MG63 (cell line): Measurements from ENCODE around the gene RARRES1. TPM values are rescaled to one million over a fixed set of nuclear protein-coding genes. Genes with fewer than 3 reads are reported as not detected.

ENCODE experiments used
- DNase-seq: peaks from one replicate; pipeline ENCODE4 v3.0.0-alpha.2; 2020
- H3K27me3 ChIP-seq: fragments of 250-450 bp; sonication (Bioruptor Pico); 2 replicates; pipeline ENCODE4 v1.5.1; 2020; ENCODE audit warnings: mild to moderate bottlenecking, moderate library complexity
- H3K36me3 ChIP-seq: fragments of 250-450 bp; sonication (Bioruptor Pico); 2 replicates; pipeline ENCODE4 v1.5.1; 2020; ENCODE audit warnings: mild to moderate bottlenecking, moderate library complexity
- H3K4me3 ChIP-seq: fragments of 250-450 bp; sonication (Bioruptor Pico); 2 replicates; pipeline ENCODE4 v1.5.1; 2020; ENCODE audit warnings: mild to moderate bottlenecking, moderate library complexity
- H3K9me3 ChIP-seq: fragments of 250-450 bp; sonication (Bioruptor Pico); 2 replicates; pipeline ENCODE4 v1.5.1; 2020; ENCODE audit warnings: mild to moderate bottlenecking, moderate library complexity
- total RNA-seq: library from RNA; depleted of rRNA; stranded (reverse); fragments of >200 nt; shearing (Covaris generic); gene quantifications from 2 replicates; pipeline ENCODE4 v1.2.3, GENCODE V29; 2014; ENCODE audit warnings: low replicate concordance; rRNA removed

Gene RARRES1
- total RNA-seq = not detected in 2 replicates

- no peak within 1 kb of the TSS for H3K4me3 ChIP-seq
- no peaks in the 10 kb centered on the region; the same call in 1 of the 2 replicates for H3K9me3 ChIP-seq
- H3K27me3 ChIP-seq = no peaks in the 10 kb centered on the region
- peaks cover 5% of the 10 kb centered on the region for H3K36me3 ChIP-seq
- no peak for DNase-seq
These were observed at the start of gene RARRES1 for GRCh38 chr3:158731938-158732855. TSS of gene RARRES1 (minus strand) at chr3:158732457. CDS start at chr3:158732415, 42 bp downstream.

GRCh38 chr3:158781849-158782248 is 49.6 kb upstream of the RARRES1 start:
- no peak for DNase-seq
- H3K4me3 ChIP-seq = no peak overlapping the region
- H3K36me3 ChIP-seq = peaks cover 17% of the 10 kb centered on the region
- H3K9me3 ChIP-seq = peaks cover 11% of the 10 kb centered on the region
- no peaks in the 10 kb centered on the region for H3K27me3 ChIP-seq

- Histone ChIP-seq H3K9me3 (peaks cover 8% of the 10 kb centered on the region), H3K4me3 (no peak overlapping the region), H3K36me3 (peaks cover 14% of the 10 kb centered on the region; the same call in 1 of the 2 replicates), H3K27me3 (no peaks in the 10 kb centered on the region)
- DNase-seq = no peak
These were observed 48.9 kb upstream of the RARRES1 start for GRCh38 chr3:158781191-158781590.

GRCh38 chr3:158780766-158781165 is 48.5 kb upstream of the RARRES1 start:
- Histone ChIP-seq H3K27me3 (no peaks in the 10 kb centered on the region), H3K4me3 (no peak overlapping the region), H3K36me3 (peaks cover 12% of the 10 kb centered on the region; the same call in 1 of the 2 replicates), H3K9me3 (peaks cover 4% of the 10 kb centered on the region; the same call in 1 of the 2 replicates)
- no peak for DNase-seq

GRCh38 chr3:158777161-158777873 is 45.1 kb upstream of the RARRES1 start:
- no peak overlapping the region for H3K4me3 ChIP-seq
- H3K9me3 ChIP-seq = no peaks in the 10 kb centered on the region; the same call in 1 of the 2 replicates
- H3K27me3 ChIP-seq = no peaks in the 10 kb centered on the region
- no peak for DNase-seq
- peaks cover 3% of the 10 kb centered on the region; the same call in 1 of the 2 replicates for H3K36me3 ChIP-seq

- no peak for DNase-seq
- peaks cover 3% of the 10 kb centered on the region; the same call in 1 of the 2 replicates for H3K36me3 ChIP-seq
- H3K9me3 ChIP-seq = no peaks in the 10 kb centered on the region; the same call in 1 of the 2 replicates
- H3K4me3 ChIP-seq = no peak overlapping the region
- H3K27me3 ChIP-seq = no peaks in the 10 kb centered on the region
These were observed 44.3 kb upstream of the RARRES1 start for GRCh38 chr3:158776531-158776930.

GRCh38 chr3:158775426-158776410 is 43.5 kb upstream of the RARRES1 start:
- no peak overlapping the region for H3K4me3 ChIP-seq
- H3K36me3 ChIP-seq = peaks cover 7% of the 10 kb centered on the region
- H3K27me3 ChIP-seq = no peaks in the 10 kb centered on the region
- DNase-seq = no peak
- no peaks in the 10 kb centered on the region; the same call in 1 of the 2 replicates for H3K9me3 ChIP-seq

GRCh38 chr3:158774965-158775364 is 42.7 kb upstream of the RARRES1 start:
- H3K36me3 ChIP-seq = peaks cover 10% of the 10 kb centered on the region
- H3K27me3 ChIP-seq = no peaks in the 10 kb centered on the region
- H3K9me3 ChIP-seq = no peaks in the 10 kb centered on the region; the same call in 1 of the 2 replicates
- no peak for DNase-seq
- no peak overlapping the region for H3K4me3 ChIP-seq

GRCh38 chr3:158773845-158774830 is 41.9 kb upstream of the RARRES1 start:
- Histone ChIP-seq H3K9me3 (no peaks in the 10 kb centered on the region; the same call in 1 of the 2 replicates), H3K4me3 (no peak overlapping the region), H3K27me3 (no peaks in the 10 kb centered on the region), H3K36me3 (peaks cover 10% of the 10 kb centered on the region)
- no peak for DNase-seq

GRCh38 chr3:158773166-158773565 is 40.9 kb upstream of the RARRES1 start:
- H3K36me3 ChIP-seq = peaks cover 10% of the 10 kb centered on the region
- no peak for DNase-seq
- H3K9me3 ChIP-seq = no peaks in the 10 kb centered on the region; the same call in 1 of the 2 replicates
- no peaks in the 10 kb centered on the region for H3K27me3 ChIP-seq
- no peak overlapping the region for H3K4me3 ChIP-seq

GRCh38 chr3:158771982-158772381 is 39.7 kb upstream of the RARRES1 start:
- H3K4me3 ChIP-seq = no peak overlapping the region
- no peaks in the 10 kb centered on the region for H3K27me3 ChIP-seq
- peaks cover 14% of the 10 kb centered on the region for H3K36me3 ChIP-seq
- no peaks in the 10 kb centered on the region; the same call in 1 of the 2 replicates for H3K9me3 ChIP-seq
- no peak for DNase-seq

GRCh38 chr3:158771577-158771976 is 39.3 kb upstream of the RARRES1 start:
- Histone ChIP-seq H3K27me3 (no peaks in the 10 kb centered on the region), H3K9me3 (no peaks in the 10 kb centered on the region; the same call in 1 of the 2 replicates), H3K36me3 (peaks cover 14% of the 10 kb centered on the region), H3K4me3 (no peak overlapping the region)
- DNase-seq = no peak

GRCh38 chr3:158770741-158771350 is 38.6 kb upstream of the RARRES1 start:
- Histone ChIP-seq H3K4me3 (no peak overlapping the region), H3K36me3 (peaks cover 11% of the 10 kb centered on the region), H3K9me3 (no peaks in the 10 kb centered on the region; the same call in 1 of the 2 replicates), H3K27me3 (no peaks in the 10 kb centered on the region)
- no peak for DNase-seq

- DNase-seq = peak; percentile 83
- Histone ChIP-seq H3K27me3 (no peaks in the 10 kb centered on the region), H3K36me3 (peaks cover 11% of the 10 kb centered on the region), H3K9me3 (no peaks in the 10 kb centered on the region), H3K4me3 (no peak overlapping the region)
These were observed 37.9 kb upstream of the RARRES1 start for GRCh38 chr3:158769952-158770740.
